HG02943 (cell line): ENCODE measurements around the gene B4GALNT3.
"Not testable (repeated sequence)": the region's sequence is repeated elsewhere in the genome, so short reads cannot be mapped to it uniquely, and the experiment has no call there.

Source experiments
- ATAC-seq: cut with Tn5 transposase; IDR thresholded peaks from one replicate; pipeline ENCODE4 v1.9.1; 2021; ENCODE audit warnings: mild to moderate bottlenecking, low read depth, moderate library complexity; ENCODE audit not compliant: unreplicated experiment

The B4GALNT3 gene

GRCh38 chr12:570921-571794 lies 111.4 kb downstream of the B4GALNT3 start:
- no peak for ATAC-seq

GRCh38 chr12:571795-572531 lies 112.2 kb downstream of the B4GALNT3 start:
- ATAC-seq: no peak

- no peak for ATAC-seq
These were observed 112.8 kb downstream of the B4GALNT3 start for GRCh38 chr12:572532-572899.

GRCh38 chr12:573232-573631 lies 113.5 kb downstream of the B4GALNT3 start:
- no peak for ATAC-seq

GRCh38 chr12:574475-575128 lies 114.9 kb downstream of the B4GALNT3 start:
- no peak for ATAC-seq

GRCh38 chr12:575129-575502 lies 115.4 kb downstream of the B4GALNT3 start:
- ATAC-seq: no peak

- peak; percentile 81 for ATAC-seq
These were observed 116.3 kb downstream of the B4GALNT3 start for GRCh38 chr12:575948-576614.

- ATAC-seq: no peak
These were observed 116.9 kb downstream of the B4GALNT3 start for GRCh38 chr12:576615-577110.

GRCh38 chr12:577994-578747 lies 118.4 kb downstream of the B4GALNT3 start:
- ATAC-seq: not testable (repeated sequence)

- no peak for ATAC-seq
These were observed 119.1 kb downstream of the B4GALNT3 start for GRCh38 chr12:578748-579419.

- no peak for ATAC-seq
These were observed 119.8 kb downstream of the B4GALNT3 start for GRCh38 chr12:579420-580110.

- ATAC-seq: no peak
These were observed 121.1 kb downstream of the B4GALNT3 start for GRCh38 chr12:580813-581212.

GRCh38 chr12:581321-581720 lies 121.6 kb downstream of the B4GALNT3 start:
- ATAC-seq: no peak

GRCh38 chr12:581746-582145 lies 122.0 kb downstream of the B4GALNT3 start:
- ATAC-seq: no peak

GRCh38 chr12:583251-583869 lies 123.6 kb downstream of the B4GALNT3 start:
- no peak for ATAC-seq

GRCh38 chr12:585062-586061 lies 125.6 kb downstream of the B4GALNT3 start:
- no peak for ATAC-seq
